ENCODE results near the gene TBL3.

The TBL3 gene

DNA sequence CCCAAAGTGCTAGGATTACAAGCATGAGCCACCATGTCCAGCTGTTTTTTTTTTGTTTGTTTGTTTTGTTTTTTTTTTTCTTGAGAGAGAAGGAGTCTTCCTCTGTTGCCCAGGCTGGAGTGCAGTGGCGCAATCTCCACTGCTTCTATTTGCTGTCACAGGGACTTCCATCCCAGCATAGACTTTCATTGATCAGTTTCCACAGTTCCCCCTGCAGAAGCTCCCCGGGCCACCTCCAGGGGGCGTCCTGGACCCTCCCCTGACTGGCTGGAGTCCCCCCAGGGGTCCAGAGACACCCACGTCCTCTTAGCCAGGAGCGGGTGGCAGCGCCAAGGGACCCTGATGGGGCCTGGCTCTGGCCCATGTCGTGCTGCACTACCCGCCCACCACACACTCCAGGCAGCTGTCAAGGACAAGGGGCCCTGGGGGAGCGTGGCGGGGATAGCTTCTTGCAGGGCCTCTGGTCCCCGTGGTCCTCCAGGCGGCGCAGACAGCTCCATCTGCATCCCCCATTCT, 44.6 kb downstream of the TBL3 start:
- DNase-seq (ENCODE audit: low spot score), result no peak

DNA sequence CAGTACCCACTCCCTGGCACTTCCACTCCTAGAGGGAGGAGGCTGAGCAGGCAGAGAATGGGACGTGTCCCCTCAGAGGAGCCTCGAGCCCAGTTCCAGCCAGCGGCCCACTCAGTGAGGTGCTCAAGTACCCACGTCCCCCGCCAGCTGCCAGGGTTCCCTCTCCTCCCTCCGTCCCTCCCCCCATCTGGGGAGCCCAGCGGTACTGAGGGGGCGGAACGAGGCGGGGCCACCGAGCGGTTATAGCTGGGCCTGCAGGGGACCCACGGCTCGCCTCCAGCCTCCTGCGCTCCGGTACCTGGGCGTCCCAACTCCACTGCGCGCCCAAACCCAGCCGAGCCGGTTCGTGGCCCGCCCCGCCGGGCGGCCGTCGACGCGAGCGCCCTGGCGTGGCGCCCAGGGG, 47.7 kb downstream of the TBL3 start, which contains the start of gene NPW:
Gene NPW (plus strand): TSS at position 268 of the 403 bp plus-strand sequence.
- DNase-seq (ENCODE audit: low spot score), result no peak

DNA sequence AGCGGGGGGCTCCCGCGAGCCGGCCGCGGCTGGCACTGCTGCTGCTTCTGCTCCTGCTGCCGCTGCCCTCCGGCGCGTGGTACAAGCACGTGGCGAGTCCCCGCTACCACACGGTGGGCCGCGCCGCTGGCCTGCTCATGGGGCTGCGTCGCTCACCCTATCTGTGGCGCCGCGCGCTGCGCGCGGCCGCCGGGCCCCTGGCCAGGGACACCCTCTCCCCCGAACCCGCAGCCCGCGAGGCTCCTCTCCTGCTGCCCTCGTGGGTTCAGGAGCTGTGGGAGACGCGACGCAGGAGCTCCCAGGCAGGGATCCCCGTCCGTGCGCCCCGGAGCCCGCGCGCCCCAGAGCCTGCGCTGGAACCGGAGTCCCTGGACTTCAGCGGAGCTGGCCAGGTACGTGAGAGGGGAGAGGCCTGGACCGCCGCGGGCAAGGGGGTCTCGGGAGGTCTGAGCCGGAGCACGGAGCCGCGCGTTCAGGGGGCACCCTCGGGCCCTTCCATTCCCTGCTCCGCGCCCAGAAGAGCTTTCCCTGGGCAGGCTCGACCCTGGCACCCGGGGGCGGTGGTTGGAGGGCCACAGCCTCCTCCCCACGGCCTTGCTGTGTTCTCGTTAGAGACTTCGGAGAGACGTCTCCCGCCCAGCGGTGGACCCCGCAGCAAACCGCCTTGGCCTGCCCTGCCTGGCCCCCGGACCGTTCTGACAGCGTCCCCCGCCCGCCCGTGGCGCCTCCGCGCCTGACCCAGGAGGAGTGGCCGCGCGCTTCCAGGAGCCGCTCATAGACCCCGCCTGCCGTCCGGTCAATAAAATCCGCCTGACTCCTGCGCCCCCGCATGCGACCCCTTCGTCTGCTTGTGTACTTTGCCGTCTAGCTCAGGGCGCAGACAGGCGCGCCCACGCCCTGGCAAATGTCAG, 48.3 kb downstream of the TBL3 start:
- no peak for DNase-seq (ENCODE audit: low spot score)

DNA sequence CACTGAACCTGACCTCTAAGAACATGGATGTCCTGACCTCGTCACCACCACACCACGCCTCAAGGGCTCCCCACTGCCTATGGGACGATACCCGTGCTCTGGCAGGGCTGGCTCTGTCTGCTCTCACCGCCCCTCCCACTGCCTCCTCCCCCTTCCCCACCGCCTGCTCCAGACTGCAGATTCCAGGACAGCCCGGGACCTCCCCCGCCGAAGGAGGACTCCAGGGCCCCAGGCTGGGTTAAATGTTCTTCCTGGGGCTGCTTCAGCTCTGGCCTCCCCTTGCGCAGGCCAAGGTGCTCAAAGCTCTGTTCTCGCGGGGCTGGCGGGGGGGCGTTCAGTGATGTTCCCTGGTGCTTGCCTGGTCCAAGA, 50.9 kb downstream of the TBL3 start:
- DNase-seq (ENCODE audit: low spot score), result no peak

DNA sequence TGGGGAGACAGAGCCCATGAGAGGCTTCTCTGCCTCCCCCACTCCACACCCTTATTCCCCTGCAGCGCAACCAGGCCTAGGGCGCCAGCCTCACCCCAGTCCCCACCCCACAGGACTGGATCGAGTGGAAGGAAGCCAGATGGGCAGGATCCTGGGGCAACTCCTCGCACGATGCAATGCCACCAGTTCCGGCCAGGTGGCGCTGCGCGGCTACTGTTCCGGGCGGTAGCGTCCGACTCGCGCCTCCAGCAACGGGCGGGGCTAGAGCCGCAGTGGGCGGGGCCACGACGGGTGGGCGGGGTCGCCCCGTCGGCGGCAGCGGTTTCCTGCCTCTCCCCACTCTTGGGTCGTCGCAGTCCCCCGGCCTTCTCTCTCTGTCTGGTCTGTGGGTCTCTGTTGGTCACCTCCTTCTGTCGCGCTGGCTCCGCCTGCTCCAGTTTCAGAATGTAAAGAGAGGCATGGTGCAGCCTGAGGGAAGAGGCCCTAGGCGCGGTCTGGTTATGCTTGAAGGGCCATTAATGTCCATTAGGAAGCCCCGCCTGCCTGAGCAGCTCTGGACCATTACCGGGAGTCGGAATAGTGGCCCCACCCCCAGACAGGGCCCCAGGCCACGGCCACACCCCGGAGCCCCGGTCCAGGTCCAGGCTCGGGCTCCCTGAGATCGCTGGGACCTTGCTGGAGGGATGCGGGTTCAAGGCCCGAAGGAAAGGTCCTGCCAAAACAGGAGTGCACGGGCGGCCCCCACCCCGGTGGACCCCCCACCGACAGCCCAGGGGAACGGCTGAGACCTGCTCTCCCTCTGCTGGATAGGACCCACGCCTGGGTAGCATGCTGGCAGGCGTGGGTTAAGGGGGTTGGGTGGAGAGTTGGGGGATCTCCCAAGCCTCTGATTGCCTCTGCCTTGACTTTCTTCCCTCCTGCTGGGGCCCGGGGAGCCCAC, 51.5 kb downstream of the TBL3 start:
- peak; percentile 97 for DNase-seq (ENCODE audit: low spot score)

DNA sequence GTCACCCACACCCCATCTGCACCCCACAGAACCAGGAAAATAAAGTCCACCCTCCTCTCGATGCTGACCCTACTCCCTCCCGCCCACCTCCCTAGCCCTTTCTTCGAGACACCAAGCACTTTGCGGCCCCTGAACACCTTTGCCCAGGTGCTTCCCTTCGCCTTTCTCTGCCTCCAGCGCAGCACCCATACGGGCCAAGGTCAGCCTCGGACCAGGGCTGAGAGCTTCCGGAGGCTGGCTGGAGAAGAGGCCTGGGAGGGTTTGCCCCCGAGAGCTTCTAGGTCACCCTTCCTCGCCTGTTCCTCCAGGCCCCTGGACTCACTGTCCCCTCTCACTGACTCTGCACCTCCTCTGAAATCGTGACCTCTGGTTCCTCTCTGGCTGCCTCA, 52.2 kb downstream of the TBL3 start:
- no peak for DNase-seq (ENCODE audit: low spot score)

GRCh38 chr16:2025251-2025650, 53.4 kb downstream of the TBL3 start:
- no peak for DNase-seq (ENCODE audit: low spot score)

DNA sequence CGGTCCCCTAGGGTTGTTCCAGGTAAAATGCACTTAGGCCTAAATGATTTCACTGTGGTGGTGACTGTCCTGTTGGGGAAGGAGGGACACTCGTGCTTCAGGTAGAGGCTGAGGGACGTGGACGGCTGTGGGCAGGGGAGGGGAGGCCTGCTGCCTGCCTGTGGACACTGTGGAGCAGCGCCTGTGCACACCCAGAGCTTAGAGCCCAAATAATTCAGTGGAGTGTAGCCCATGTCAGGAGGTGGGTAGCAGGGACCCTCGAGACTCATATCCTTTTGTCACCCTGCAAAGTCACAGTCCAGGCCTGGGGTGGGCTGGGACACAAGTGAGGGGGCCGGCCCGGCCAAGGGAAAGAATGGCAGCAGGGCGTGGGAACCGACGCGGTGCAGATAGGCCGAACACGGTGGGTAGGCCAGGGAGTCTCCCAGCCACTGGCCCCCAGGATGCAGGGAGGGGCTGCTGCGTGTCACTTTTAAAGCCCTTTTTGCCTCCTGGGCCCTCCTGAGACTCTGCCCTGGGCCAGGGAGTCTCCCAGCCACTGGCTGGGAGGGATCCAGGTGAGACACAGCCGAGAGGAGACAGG, 54.1 kb downstream of the TBL3 start:
- no peak for DNase-seq (ENCODE audit: low spot score)

DNA sequence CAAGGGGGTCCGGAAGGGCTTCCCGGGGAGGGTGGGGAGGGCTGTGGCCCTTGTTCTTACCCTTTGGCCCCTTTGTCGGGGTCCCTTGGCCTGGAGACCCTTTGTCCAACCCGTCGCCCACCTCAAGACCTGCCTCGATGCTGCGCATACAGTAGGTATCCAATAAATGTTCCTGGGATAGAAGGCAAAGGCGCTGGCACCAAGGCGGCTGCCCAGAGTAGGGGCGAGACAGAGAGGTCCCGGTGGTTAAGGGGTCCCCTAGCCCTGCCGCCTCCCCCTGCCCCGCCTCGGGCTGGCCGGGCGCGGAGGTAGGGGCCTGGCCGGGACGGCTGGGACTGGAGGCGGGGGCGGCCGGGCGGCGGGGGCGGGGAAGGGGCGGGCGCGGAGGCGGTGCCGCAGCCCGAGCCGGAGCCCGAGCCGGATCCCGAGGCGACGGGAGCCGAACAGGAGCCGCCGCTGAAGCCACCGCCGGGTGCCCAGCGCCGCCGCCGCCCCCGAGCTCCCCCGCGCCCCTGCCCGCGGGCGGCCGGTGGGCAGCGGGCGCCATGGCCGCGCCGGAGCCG, 54.7 kb downstream of the TBL3 start, which contains the start of gene NHERF2:
Gene NHERF2 (plus strand): TSS at position 442 of the 563 bp plus-strand sequence. CDS start 104 bp downstream, at position 546.
- DNase-seq (ENCODE audit: low spot score), result peak; percentile 90

GRCh38 chr16:2027024-2028010, 55.5 kb downstream of the TBL3 start:
- peak; percentile 63 for DNase-seq (ENCODE audit: low spot score)

- no peak for DNase-seq (ENCODE audit: low spot score)
Measured at GRCh38 chr16:2028146-2028545, 56.3 kb downstream of the TBL3 start.

DNA sequence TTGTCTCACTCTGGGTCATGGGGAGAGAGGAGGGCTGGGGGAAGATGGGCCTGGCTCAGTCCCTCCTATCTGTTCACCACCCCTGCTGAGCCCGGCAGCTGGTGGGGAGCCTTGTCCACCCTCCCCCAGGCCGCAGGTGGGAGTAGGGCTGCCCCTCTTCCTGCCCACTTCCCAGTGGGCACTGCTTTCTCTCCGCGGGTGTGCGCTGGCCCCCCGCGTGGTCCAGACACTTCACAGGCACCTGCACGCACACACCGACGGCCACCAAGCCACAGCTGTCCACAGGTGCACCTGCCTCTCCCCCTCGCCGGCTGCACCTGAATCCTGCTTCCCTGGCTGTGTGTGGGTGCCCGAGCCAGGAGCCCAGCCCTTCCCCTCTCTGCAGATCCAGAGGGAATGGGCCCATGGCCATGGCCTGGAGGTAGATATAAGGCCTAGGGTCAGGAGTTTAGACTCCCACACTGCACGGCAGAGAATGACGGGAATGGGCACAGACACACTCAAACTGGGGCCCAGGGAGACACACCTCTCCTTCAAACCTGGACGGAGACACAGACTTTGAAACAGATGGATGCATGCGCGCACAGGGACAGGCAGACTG, 56.9 kb downstream of the TBL3 start:
- no peak for DNase-seq (ENCODE audit: low spot score)

GRCh38 chr16:2029350-2029749, 57.5 kb downstream of the TBL3 start:
- no peak for DNase-seq (ENCODE audit: low spot score)

- DNase-seq (ENCODE audit: low spot score), result no peak
Measured at GRCh38 chr16:2030036-2030435, 58.2 kb downstream of the TBL3 start.

DNA sequence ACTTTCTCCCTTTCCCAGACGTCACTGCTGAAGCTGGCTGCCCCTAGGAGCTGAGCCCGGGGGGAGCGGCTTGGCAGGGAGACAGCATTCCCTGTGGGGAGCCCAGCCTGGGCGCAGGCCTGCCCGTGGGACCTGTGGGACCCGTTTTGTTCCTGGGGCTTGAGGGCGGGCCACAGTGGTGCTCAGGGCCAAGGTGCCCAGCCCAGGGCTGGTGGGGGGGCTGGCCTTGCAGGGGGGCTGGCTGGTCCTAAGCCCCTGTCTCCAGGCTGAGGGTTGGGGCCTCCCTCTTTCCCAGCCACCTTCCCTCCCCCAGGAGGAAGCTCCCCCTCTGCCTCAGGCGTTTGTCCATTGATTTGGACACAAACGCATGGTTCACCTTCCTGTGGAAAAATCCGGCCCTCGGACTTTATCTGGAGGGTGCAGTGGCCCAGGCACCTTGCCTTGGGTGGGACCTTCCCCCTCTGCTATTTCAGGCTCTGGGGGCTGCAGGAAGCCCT, 59.3 kb downstream of the TBL3 start:
- no peak for DNase-seq (ENCODE audit: low spot score)

Measured in GM03348 (cell line).